ENCODE results near the gene LAMC1. TPM values are rescaled to one million over a fixed set of nuclear protein-coding genes. Genes with fewer than 3 reads are reported as not detected.

LAMC1 gene
- total RNA-seq, 2 donors from 2014 or later, result 60.7 to 96.6 TPM

DNA sequence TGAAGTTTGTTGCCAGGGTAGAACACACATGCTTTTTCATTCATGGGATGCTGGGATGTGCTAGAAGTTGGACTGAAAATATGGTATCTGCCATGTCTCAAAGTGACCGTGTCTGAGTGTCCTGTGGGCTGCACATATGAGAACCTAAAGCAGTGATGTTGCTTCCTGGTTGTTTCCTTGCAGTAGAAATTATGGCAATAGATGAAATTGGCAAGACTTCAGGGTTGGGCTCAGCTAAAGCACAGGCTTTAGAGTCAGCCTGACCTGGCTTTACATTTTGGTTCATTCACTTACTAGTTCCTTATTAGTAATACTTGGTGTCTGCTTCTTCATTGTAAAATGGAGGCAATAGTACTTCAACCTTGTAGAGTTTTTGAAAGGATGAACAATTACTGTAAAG, 165.0 kb downstream of the LAMC1 start:
- Histone ChIP-seq H3K4me3 (no peak overlapping the region), H3K36me3 (replicated peaks in 1 of 2; ENCODE audit: insufficient read depth in 1 of 2, low read depth in 2 of 2) (no peaks in the 10 kb centered on the region), H3K4me1 (peaks cover 6% of the 10 kb centered on the region), H3K9me3 (no peaks in the 10 kb centered on the region), H3K27me3 (no peaks in the 10 kb centered on the region), H3K27ac (no peak overlapping the region)
- no peak for TF ChIP-seq POLR2A (IDR thresholded peaks at IDR 0.05)
- TF ChIP-seq, protein P1, sequence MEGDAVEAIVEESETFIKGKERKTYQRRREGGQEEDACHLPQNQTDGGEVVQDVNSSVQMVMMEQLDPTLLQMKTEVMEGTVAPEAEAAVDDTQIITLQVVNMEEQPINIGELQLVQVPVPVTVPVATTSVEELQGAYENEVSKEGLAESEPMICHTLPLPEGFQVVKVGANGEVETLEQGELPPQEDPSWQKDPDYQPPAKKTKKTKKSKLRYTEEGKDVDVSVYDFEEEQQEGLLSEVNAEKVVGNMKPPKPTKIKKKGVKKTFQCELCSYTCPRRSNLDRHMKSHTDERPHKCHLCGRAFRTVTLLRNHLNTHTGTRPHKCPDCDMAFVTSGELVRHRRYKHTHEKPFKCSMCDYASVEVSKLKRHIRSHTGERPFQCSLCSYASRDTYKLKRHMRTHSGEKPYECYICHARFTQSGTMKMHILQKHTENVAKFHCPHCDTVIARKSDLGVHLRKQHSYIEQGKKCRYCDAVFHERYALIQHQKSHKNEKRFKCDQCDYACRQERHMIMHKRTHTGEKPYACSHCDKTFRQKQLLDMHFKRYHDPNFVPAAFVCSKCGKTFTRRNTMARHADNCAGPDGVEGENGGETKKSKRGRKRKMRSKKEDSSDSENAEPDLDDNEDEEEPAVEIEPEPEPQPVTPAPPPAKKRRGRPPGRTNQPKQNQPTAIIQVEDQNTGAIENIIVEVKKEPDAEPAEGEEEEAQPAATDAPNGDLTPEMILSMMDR (IDR thresholded peaks at IDR 0.05), result no peak
- DNase-seq (no peak), ATAC-seq (no peak)
- WGBS, 2 donors, result 76 to 92% methylated on average over 1 of the region's 1 CpG
- intact Hi-C loops (cut with DNase I), result no loop called here

DNA sequence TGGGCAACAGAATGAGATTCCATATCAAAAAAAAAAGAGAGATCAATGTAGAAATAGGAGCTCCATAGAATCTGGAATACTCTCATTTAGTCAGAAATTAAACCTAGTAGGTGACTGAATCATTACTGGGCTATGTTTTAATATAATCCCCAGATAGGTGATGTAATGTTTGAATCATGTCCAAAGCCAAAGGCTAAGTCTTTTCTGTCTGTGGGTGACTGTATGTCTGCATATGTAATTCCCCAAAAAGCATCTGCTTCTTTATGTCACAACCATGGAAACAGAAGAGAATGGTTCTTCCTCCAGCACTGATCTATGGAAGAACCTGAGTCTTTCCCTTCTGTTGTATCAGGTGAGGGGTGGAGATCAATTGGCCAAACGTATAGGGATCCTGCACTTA, 168.6 kb downstream of the LAMC1 start:
- DNase-seq (no peak), ATAC-seq (no peak)
- Histone ChIP-seq H3K27ac (no peak overlapping the region), H3K4me1 (no peaks in the 10 kb centered on the region), H3K9me3 (no peaks in the 10 kb centered on the region), H3K27me3 (peaks cover 0 to 5% of the 10 kb centered on the region in 2 donors), H3K36me3 (replicated peaks in 1 of 2; ENCODE audit: insufficient read depth in 1 of 2, low read depth in 2 of 2) (no peaks in the 10 kb centered on the region), H3K4me3 (no peak overlapping the region)
- TF ChIP-seq, protein P1 (IDR thresholded peaks at IDR 0.05), result no peak
- no peak for TF ChIP-seq POLR2A (IDR thresholded peaks at IDR 0.05)
- WGBS, 2 donors, result 59 to 81% methylated on average over 1 of the region's 1 CpG
- intact Hi-C loops (cut with DNase I), result no loop called here

DNA sequence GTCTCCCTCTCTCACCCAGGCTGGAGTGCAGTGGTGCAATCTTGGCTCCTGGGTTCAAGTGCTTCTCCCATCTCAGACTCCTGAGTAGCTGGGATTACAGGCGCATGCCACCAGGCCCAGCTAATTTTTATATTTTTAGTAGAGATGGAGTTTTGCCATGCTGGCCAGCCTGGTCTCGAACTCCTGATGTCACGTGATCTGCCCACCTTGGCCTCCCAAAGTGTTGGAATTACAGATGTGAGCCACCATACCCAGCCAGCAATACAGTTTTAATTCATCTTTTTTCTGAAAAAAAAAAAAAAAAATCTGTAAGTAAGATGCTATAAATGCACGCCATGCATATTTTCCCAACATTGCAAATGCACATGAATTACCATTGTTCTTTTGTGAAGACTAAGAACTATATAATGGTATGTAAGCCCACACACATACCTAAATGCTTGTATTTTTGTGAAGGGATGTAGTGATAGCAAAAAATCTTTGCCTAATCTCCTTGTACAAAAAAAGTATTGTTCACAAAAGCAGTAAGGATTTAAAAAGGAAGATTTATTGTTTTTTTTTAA, 170.8 kb downstream of the LAMC1 start:
- Histone ChIP-seq H3K36me3 (replicated peaks in 1 of 2; ENCODE audit: insufficient read depth in 1 of 2, low read depth in 2 of 2) (no peaks in the 10 kb centered on the region), H3K27me3 (peaks cover 0 to 5% of the 10 kb centered on the region in 2 donors), H3K4me3 (no peak overlapping the region), H3K4me1 (no peaks in the 10 kb centered on the region), H3K27ac (no peak overlapping the region), H3K9me3 (no peaks in the 10 kb centered on the region)
- intact Hi-C loops (cut with DNase I), result no loop called here
- ATAC-seq, result no peak
- TF ChIP-seq POLR2A (IDR thresholded peaks at IDR 0.05), result no peak
- TF ChIP-seq, protein P1 (IDR thresholded peaks at IDR 0.05), result no peak
- no peak for DNase-seq
- 61 to 83% methylated on average over 4 of the region's 4 CpGs for WGBS, 2 donors

DNA sequence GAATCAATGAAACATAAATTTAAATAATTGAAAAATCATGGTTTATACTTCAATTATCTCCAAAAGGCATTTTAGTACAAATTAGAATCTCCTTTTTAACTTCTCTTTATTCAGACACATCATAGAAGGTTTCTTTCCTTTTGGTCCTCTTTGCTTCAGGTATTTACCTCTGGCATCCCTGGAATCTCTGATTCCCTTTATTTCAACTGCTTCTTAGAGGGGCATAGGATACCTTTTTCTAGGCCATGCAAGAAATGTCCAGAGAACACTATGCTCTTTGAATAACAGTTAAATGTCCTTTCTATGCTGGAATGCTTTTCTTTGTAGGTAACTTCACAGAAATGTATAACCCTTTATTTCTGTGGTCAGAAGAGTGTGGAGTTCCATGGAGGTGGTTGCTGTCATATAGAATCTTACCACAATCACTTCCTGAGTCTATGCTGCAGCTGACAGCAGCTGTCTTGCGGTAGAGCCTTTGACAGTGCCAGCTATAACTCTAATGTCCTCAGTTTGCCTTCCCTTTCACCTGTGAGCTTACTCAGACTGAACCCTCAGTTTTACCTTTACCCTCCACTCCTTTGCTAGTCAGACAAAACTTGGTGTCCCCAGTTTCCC, 171.4 kb downstream of the LAMC1 start:
- Histone ChIP-seq H3K4me3 (no peak overlapping the region), H3K27me3 (peaks cover 0 to 5% of the 10 kb centered on the region in 2 donors), H3K4me1 (no peaks in the 10 kb centered on the region), H3K9me3 (no peaks in the 10 kb centered on the region), H3K27ac (no peak overlapping the region), H3K36me3 (replicated peaks in 1 of 2; ENCODE audit: insufficient read depth in 1 of 2, low read depth in 2 of 2) (no peaks in the 10 kb centered on the region)
- intact Hi-C loops (cut with DNase I), result no loop called here
- TF ChIP-seq, protein P1 (IDR thresholded peaks at IDR 0.05), result no peak
- no peak for TF ChIP-seq POLR2A (IDR thresholded peaks at IDR 0.05)
- no peak for ATAC-seq
- DNase-seq, result no peak
- WGBS, 2 donors, result 77 to 83% methylated on average over 1 of the region's 1 CpG

DNA sequence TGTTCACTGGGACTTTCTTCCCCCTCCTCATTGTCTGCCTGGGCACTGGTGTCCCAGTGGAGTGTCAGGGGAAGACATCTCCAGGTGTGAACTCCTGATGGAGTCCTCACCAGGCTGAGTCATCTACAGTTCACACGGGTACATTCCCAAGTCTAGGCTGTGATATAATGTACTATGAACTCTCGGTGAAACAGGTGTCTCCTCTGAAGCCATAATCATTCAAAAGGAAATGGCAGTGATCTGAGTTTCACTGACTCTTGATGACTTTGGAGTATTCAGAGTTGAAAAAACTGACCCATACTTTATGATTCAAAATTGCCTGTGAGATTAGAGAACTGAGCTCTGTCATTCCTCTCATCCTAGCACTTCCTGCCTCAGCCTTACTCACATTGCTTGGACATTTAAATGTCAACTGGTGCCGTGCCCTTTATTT, 171.9 kb downstream of the LAMC1 start:
- Histone ChIP-seq H3K36me3 (replicated peaks in 1 of 2; ENCODE audit: insufficient read depth in 1 of 2, low read depth in 2 of 2) (no peaks in the 10 kb centered on the region), H3K9me3 (no peaks in the 10 kb centered on the region), H3K4me3 (no peak overlapping the region), H3K27me3 (peaks cover 0 to 5% of the 10 kb centered on the region in 2 donors), H3K27ac (no peak overlapping the region), H3K4me1 (no peaks in the 10 kb centered on the region)
- DNase-seq (no peak), ATAC-seq (no peak)
- 36 to 50% methylated on average over 3 of the region's 3 CpGs for WGBS, 2 donors
- no peak for TF ChIP-seq POLR2A (IDR thresholded peaks at IDR 0.05)
- TF ChIP-seq, protein P1 (IDR thresholded peaks at IDR 0.05), result no peak
- intact Hi-C loops (cut with DNase I), result no loop called here

All from body of pancreas (tissue), 4 donors.